ENCODE data around the gene VEPH1.

GRCh38 chr3:157301755-157302154 is 201.5 kb downstream of the VEPH1 start:
- TF ChIP-seq CTCF (IDR thresholded peaks at IDR 0.05), result no peak
- no peak for TF ChIP-seq POLR2A (IDR thresholded peaks at IDR 0.05)

All from testis (tissue), 2 donors.